Gastroesophageal sphincter (tissue), 3 donors: ENCODE results near the gene DOLK.

ENCODE experiments used
- CTCF ChIP-seq, 4 experiments: fragments of 200-600 bp in 2 of 4; fragments of 450-650 bp in 2 of 4; sonication (generic) in 1 of 4; IDR thresholded peaks; one replicate each; pipeline ENCODE4 v1.5.1; 2017 to 2019; ENCODE audit warnings: antibody characterized with exemption in 4 of 4, mild to moderate bottlenecking in 2 of 4, moderate library complexity in 2 of 4
- EP300 ChIP-seq: sonication (generic); formaldehyde crosslinking; IDR thresholded peaks from one replicate; pipeline ENCODE4 v1.6.1; 2017; ENCODE audit warnings: antibody characterized with exemption, mild to moderate bottlenecking
- POLR2A ChIP-seq, 2 donors: fragments of 450-650 bp; IDR thresholded peaks; one replicate each; pipeline ENCODE4 v1.6.1; 2017; ENCODE audit warnings: antibody characterized with exemption in 2 of 2, mild to moderate bottlenecking in 2 of 2, moderate library complexity in 1 of 2
- POLR2AphosphoS5 ChIP-seq: sonication (generic); formaldehyde crosslinking; IDR thresholded peaks from one replicate; pipeline ENCODE4 v1.6.1; 2017; ENCODE audit warnings: antibody characterized with exemption

DNA sequence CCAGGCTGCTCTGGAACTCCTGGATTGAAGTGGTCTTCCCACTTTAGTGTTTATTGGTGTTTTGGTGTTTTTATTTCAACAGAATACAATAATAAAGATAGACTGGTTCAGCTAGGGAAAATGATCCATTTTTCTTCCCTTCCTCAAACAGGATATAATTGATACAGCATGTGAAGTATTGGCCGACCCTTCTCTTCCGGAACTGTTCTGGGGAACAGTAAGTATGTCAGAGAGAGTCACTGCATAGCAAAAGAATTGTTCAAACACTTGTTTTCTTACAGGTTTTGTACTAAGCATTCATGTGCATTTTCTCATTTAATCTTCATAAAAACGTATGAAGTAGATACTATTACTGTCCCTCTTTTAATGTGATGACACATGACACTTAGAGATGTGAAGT, 31.7 kb upstream of the DOLK start:
- TF ChIP-seq CTCF (IDR thresholded peaks at IDR 0.05) (no peak), POLR2AphosphoS5 (no peak), POLR2A (IDR thresholded peaks at IDR 0.05) (no peak), EP300 (no peak)
